ENCODE data around the gene ATP23.

The ATP23 gene

DNA sequence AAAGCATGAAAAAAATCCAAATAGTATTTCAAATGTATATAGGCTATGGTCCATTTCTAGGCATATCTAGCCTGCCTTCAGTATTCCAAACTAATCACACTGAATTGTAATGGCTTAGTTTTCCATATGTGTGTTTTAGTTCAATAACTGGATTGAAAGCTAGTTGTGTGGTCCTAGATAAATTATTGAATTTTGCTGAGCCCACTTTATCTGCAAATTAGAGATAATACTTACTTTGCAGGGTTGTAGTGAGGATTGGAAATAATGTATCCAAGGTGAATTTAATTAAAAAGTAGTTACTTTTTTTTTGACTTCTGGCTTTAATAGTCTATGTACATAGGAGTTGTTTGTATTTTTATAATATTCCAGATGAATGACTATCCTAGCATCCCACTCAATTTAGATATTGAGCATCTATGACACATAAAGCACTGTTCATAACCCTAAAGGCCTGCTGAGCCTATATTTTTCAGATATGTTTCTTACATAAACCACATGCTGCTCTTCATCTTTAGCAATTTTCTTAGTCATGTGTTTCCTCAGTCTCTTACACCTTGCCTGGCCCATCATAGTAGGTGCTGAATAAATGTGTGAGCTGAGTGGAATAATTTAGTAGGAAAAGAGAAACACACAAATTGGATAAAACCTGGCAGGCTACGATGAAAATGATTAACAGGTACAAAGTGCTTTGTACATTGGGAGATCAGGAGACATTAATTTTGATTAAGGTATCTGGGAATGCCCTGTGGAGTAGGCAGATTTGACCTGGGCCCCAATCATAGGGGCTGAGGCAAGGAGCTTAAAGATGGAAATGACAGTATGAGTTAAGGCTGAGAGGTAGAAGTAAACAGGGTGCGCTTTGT, 1.1 kb upstream of the ATP23 start:
- H3K4me1 ChIP-seq (ENCODE audit: control insufficient read depth in 2 of 2, insufficient read depth in 2 of 2, low read length in 2 of 2): peaks cover 14 to 16% of the 10 kb centered on the region in 2 donors
- H3K9me3 ChIP-seq (ENCODE audit: control insufficient read depth in 2 of 2, low read length in 2 of 2): no peaks in the 10 kb centered on the region
- no peaks in the 10 kb centered on the region for H3K27me3 ChIP-seq (ENCODE audit: control insufficient read depth in 2 of 2, insufficient read depth in 2 of 2, low read length in 2 of 2)
- H3K4me3 ChIP-seq (ENCODE audit: low read length in 2 of 2): peak overlapping the region; percentile 75 to 90
- peak overlapping the region; percentile 94 to 97 for H3K27ac ChIP-seq (ENCODE audit: low read depth in 2 of 2, low read length in 2 of 2)
- no peaks in the 10 kb centered on the region for H3K36me3 ChIP-seq (ENCODE audit: control insufficient read depth in 2 of 2, insufficient read depth in 2 of 2, low read length in 2 of 2)
- H3K9ac ChIP-seq (ENCODE audit: low read depth in 1 of 2, low read length in 2 of 2): peak overlapping the region; percentile 86 to 92

DNA sequence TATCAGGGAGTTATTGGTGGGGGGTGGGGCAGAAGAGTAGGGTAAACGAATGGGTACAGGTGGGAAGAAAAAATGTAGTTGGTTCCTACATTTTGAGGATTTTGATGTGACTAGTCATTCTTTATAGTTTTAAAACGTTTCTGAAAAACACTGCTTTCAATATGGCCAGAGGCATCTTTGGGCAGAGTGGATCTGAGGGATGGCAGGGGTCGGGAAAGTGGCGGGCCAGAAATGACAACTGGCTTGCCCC, 527 bp upstream of the ATP23 start:
- Histone ChIP-seq H3K27ac (ENCODE audit: low read depth in 2 of 2, low read length in 2 of 2) (peak overlapping the region; percentile 94 to 97), H3K36me3 (ENCODE audit: control insufficient read depth in 2 of 2, insufficient read depth in 2 of 2, low read length in 2 of 2) (no peaks in the 10 kb centered on the region), H3K9ac (ENCODE audit: low read depth in 1 of 2, low read length in 2 of 2) (peak overlapping the region; percentile 86 to 92), H3K4me1 (ENCODE audit: control insufficient read depth in 2 of 2, insufficient read depth in 2 of 2, low read length in 2 of 2) (peaks cover 12 to 16% of the 10 kb centered on the region in 2 donors), H3K4me3 (ENCODE audit: low read length in 2 of 2) (peak overlapping the region; percentile 75 to 90), H3K9me3 (ENCODE audit: control insufficient read depth in 2 of 2, low read length in 2 of 2) (no peaks in the 10 kb centered on the region), H3K27me3 (ENCODE audit: control insufficient read depth in 2 of 2, insufficient read depth in 2 of 2, low read length in 2 of 2) (no peaks in the 10 kb centered on the region)

DNA sequence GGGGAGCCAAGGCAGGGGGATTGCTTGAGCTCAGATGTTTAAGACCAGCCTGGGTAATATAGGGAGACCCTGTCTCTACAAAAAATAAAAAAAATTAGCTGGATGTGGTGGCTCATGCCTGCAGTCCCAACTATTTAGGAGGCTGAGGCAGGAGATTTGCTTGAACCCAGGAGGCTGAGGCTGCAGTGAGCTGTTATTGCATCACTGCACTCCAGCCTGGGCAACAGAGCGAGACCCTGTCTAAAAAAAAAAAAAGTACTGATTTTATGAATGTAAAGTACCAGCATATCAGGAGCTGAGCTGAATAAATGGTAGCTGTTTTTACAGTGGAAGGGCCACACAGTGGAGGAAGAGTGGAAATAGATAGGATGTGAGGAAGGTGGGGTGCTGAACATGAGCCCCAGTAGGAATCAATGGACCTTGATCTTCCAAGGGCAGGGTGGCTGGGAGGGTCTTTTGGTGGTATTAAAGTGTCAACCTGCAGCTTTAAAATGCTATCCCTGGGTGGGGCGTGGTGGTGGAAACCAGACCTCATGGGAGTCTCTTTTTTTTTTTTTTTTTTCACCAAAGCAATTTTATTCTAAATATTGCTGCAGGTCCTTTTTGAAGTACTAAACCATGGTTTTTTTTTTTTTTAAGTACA, 2.2 kb downstream of the ATP23 start:
- peaks cover 9% of the 10 kb centered on the region in 2 donors for H3K36me3 ChIP-seq (ENCODE audit: control insufficient read depth in 2 of 2, insufficient read depth in 2 of 2, low read length in 2 of 2)
- no peak overlapping the region for H3K4me3 ChIP-seq (ENCODE audit: low read length in 2 of 2)
- H3K4me1 ChIP-seq (ENCODE audit: control insufficient read depth in 2 of 2, insufficient read depth in 2 of 2, low read length in 2 of 2): peaks cover 7 to 16% of the 10 kb centered on the region in 2 donors
- H3K27me3 ChIP-seq (ENCODE audit: control insufficient read depth in 2 of 2, insufficient read depth in 2 of 2, low read length in 2 of 2): no peaks in the 10 kb centered on the region
- no peak overlapping the region for H3K9ac ChIP-seq (ENCODE audit: low read depth in 1 of 2, low read length in 2 of 2)
- H3K9me3 ChIP-seq (ENCODE audit: control insufficient read depth in 2 of 2, low read length in 2 of 2): no peaks in the 10 kb centered on the region
- no peak overlapping the region for H3K27ac ChIP-seq (ENCODE audit: low read depth in 2 of 2, low read length in 2 of 2)

DNA sequence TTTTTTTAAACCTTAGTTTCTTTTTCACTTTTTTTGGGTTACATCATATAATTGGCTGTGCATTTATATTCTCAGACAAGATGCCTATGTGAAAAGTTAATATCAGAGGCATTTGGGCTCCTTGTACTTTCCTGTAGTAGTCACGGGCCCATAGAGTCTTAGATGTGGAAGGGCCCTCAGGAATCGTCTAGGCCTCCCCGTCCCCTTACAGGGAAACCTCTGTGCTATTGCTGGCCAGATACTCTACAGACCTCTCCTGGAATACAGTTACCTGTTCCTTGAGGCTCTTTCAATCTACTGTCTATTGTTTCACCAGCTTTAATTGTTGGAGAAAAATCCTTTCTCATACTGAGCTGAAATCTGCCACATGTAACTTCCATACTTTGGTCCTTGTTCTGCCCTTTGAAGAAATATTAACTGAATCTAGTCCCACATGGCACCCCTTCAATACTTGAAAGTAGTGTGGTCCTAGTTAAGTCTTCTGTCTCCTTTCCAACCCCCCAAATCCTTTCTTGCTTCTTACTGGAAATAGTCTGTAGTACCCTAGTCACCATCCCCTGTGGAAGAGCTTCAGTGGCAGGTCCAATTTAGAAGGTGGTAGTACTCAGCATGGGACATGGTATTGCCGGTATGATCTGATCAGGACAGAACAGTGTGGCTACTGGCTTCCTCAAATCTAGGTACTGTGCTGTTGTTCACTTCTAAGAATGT, 3.1 kb downstream of the ATP23 start:
- no peak overlapping the region for H3K27ac ChIP-seq (ENCODE audit: low read depth in 2 of 2, low read length in 2 of 2)
- no peaks in the 10 kb centered on the region for H3K9me3 ChIP-seq (ENCODE audit: control insufficient read depth in 2 of 2, low read length in 2 of 2)
- peak overlapping the region in 1 of 2 donors; percentile 17 for H3K9ac ChIP-seq (ENCODE audit: low read depth in 1 of 2, low read length in 2 of 2)
- H3K27me3 ChIP-seq (ENCODE audit: control insufficient read depth in 2 of 2, insufficient read depth in 2 of 2, low read length in 2 of 2): no peaks in the 10 kb centered on the region
- H3K36me3 ChIP-seq (ENCODE audit: control insufficient read depth in 2 of 2, insufficient read depth in 2 of 2, low read length in 2 of 2): peaks cover 10 to 15% of the 10 kb centered on the region in 2 donors
- no peak overlapping the region for H3K4me3 ChIP-seq (ENCODE audit: low read length in 2 of 2)
- peaks cover 7 to 16% of the 10 kb centered on the region in 2 donors for H3K4me1 ChIP-seq (ENCODE audit: control insufficient read depth in 2 of 2, insufficient read depth in 2 of 2, low read length in 2 of 2)

DNA sequence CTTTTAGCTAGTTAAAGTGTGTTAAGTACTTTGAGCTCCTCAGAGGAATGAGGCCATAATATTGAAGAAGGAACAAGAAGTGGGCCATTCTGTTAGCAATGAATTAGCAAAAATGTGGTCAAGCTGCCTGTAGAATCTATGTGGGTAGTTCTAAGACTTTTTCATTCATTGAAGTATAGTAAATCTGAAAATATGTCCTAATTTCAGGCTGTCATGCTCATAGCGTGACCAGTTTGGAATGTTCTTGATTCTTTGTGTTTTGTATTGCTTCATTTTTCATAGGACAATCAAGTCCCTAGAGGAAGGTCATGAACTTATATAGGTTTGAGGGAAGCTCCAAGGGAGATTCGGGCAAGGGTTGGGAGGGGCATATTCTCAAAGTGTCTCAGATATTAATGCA, 11.4 kb downstream of the ATP23 start:
- H3K9me3 ChIP-seq (ENCODE audit: control insufficient read depth in 2 of 2, low read length in 2 of 2): no peaks in the 10 kb centered on the region
- H3K36me3 ChIP-seq (ENCODE audit: control insufficient read depth in 2 of 2, insufficient read depth in 2 of 2, low read length in 2 of 2): peaks cover 41 to 51% of the 10 kb centered on the region in 2 donors
- H3K4me1 ChIP-seq (ENCODE audit: control insufficient read depth in 2 of 2, insufficient read depth in 2 of 2, low read length in 2 of 2): no peaks in the 10 kb centered on the region
- no peak overlapping the region for H3K4me3 ChIP-seq (ENCODE audit: low read length in 2 of 2)
- no peaks in the 10 kb centered on the region for H3K27me3 ChIP-seq (ENCODE audit: control insufficient read depth in 2 of 2, insufficient read depth in 2 of 2, low read length in 2 of 2)
- H3K27ac ChIP-seq (ENCODE audit: low read depth in 2 of 2, low read length in 2 of 2): no peak overlapping the region
- no peak overlapping the region for H3K9ac ChIP-seq (ENCODE audit: low read depth in 1 of 2, low read length in 2 of 2)

DNA sequence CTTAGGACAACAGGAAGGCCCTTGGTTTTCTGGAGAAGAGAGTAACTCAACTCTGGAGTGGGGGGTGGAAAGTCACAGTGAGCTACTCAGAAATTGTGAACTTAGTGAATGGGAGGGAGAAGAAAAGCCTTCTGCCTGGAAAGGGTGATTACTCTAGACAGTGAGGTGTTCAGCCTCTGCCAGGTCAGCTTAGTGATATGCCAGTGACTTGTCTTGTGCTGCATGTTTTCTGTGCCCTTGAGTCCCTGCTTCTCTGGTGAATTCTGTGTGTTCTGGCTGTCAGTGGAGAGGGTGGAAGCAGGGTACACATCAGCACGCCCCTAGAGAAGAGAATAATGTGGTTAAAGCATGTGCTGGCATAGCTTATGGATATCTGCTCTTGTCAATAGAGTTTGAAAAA, 13.4 kb downstream of the ATP23 start:
- H3K9me3 ChIP-seq (ENCODE audit: control insufficient read depth in 2 of 2, low read length in 2 of 2): peaks cover 0 to under 1% of the 10 kb centered on the region in 2 donors
- H3K36me3 ChIP-seq (ENCODE audit: control insufficient read depth in 2 of 2, insufficient read depth in 2 of 2, low read length in 2 of 2): peaks cover 47 to 49% of the 10 kb centered on the region in 2 donors
- H3K27me3 ChIP-seq (ENCODE audit: control insufficient read depth in 2 of 2, insufficient read depth in 2 of 2, low read length in 2 of 2): no peaks in the 10 kb centered on the region
- H3K4me3 ChIP-seq (ENCODE audit: low read length in 2 of 2): no peak overlapping the region
- no peak overlapping the region for H3K9ac ChIP-seq (ENCODE audit: low read depth in 1 of 2, low read length in 2 of 2)
- H3K4me1 ChIP-seq (ENCODE audit: control insufficient read depth in 2 of 2, insufficient read depth in 2 of 2, low read length in 2 of 2): no peaks in the 10 kb centered on the region
- no peak overlapping the region for H3K27ac ChIP-seq (ENCODE audit: low read depth in 2 of 2, low read length in 2 of 2)

DNA sequence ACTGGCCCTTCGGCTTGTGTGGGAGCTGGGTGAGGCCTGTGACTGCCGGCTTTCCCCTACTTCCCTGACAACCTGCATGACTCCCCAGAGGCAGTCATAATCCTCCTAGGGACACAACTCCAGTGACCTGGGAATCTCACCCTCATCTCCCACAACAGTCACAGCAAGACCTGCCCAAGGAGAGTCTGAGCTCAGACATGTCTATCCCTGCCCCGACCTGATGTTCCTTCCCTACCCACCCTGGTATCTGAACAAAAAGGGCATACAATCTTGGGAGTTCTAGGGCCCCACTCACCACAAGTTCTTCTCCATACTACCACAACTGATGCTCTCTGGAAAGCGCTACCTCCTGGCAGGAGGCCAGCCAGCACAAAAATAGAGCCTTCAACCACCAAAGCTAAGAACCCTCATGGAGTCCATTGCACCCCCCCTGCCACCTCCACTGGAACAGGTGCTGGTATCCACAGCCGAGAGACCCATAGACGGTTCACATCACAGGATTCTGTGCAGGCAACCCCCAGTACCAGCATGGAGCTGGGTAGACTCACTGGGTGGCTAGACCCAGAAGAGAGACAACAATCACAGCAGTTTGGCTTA, 16.8 kb downstream of the ATP23 start:
- H3K9me3 ChIP-seq (ENCODE audit: control insufficient read depth in 2 of 2, low read length in 2 of 2): peaks cover 0 to 2% of the 10 kb centered on the region in 2 donors
- no peaks in the 10 kb centered on the region for H3K27me3 ChIP-seq (ENCODE audit: control insufficient read depth in 2 of 2, insufficient read depth in 2 of 2, low read length in 2 of 2)
- H3K27ac ChIP-seq (ENCODE audit: low read depth in 2 of 2, low read length in 2 of 2): no peak overlapping the region
- H3K4me1 ChIP-seq (ENCODE audit: control insufficient read depth in 2 of 2, insufficient read depth in 2 of 2, low read length in 2 of 2): no peaks in the 10 kb centered on the region
- H3K9ac ChIP-seq (ENCODE audit: low read depth in 1 of 2, low read length in 2 of 2): no peak overlapping the region
- H3K36me3 ChIP-seq (ENCODE audit: control insufficient read depth in 2 of 2, insufficient read depth in 2 of 2, low read length in 2 of 2): peaks cover 30 to 35% of the 10 kb centered on the region in 2 donors
- no peak overlapping the region for H3K4me3 ChIP-seq (ENCODE audit: low read length in 2 of 2)

DNA sequence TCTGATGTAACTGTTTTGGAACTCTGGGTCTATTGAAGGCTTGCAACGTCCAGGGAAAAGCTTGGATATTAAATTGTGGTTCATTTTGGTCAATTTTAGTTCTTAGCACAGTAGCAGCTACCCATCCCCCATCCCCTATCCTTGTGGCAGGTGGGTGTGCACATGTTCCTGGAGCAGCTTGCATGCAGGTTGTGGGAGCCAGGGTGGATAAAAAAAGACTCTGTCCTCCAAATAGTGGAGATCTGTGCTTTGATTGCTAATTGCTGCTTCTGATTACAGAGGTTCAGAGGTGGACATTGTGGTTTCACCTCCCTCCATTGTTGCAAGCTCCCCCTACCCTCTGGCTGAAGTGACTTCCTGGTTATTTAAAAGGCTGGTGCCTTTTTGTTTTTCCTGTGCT, 23.1 kb downstream of the ATP23 start:
- Histone ChIP-seq H3K4me1 (ENCODE audit: control insufficient read depth in 2 of 2, insufficient read depth in 2 of 2, low read length in 2 of 2) (no peaks in the 10 kb centered on the region), H3K27ac (ENCODE audit: low read depth in 2 of 2, low read length in 2 of 2) (no peak overlapping the region), H3K27me3 (ENCODE audit: control insufficient read depth in 2 of 2, insufficient read depth in 2 of 2, low read length in 2 of 2) (no peaks in the 10 kb centered on the region), H3K36me3 (ENCODE audit: control insufficient read depth in 2 of 2, insufficient read depth in 2 of 2, low read length in 2 of 2) (no peaks in the 10 kb centered on the region), H3K9ac (ENCODE audit: low read depth in 1 of 2, low read length in 2 of 2) (no peak overlapping the region), H3K9me3 (ENCODE audit: control insufficient read depth in 2 of 2, low read length in 2 of 2) (peaks cover 0 to 2% of the 10 kb centered on the region in 2 donors), H3K4me3 (ENCODE audit: low read length in 2 of 2) (no peak overlapping the region)

DNA sequence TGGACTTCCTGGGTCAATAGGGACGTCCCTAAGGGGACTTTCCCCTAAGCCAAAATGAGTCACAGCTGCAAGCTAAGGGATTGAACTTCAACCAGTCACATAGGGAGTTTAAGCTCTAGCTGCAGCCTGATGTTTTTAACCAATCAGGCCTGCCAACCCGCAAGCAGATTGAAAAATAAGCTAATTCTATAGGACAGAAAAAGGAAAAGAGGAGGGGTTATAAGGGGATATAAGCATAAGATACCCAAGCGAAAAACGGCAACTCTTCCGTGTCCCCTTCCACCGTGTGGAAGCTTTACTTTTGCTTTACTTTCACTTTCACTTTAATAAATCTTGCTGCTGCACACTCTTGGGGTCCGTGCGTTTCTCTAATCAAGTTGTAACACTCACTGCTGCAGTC, 24.4 kb downstream of the ATP23 start:
- H3K9me3 ChIP-seq (ENCODE audit: control insufficient read depth in 2 of 2, low read length in 2 of 2): no peaks in the 10 kb centered on the region
- H3K4me3 ChIP-seq (ENCODE audit: low read length in 2 of 2): no peak overlapping the region
- H3K9ac ChIP-seq (ENCODE audit: low read depth in 1 of 2, low read length in 2 of 2): no peak overlapping the region
- H3K27me3 ChIP-seq (ENCODE audit: control insufficient read depth in 2 of 2, insufficient read depth in 2 of 2, low read length in 2 of 2): no peaks in the 10 kb centered on the region
- H3K4me1 ChIP-seq (ENCODE audit: control insufficient read depth in 2 of 2, insufficient read depth in 2 of 2, low read length in 2 of 2): no peaks in the 10 kb centered on the region
- H3K36me3 ChIP-seq (ENCODE audit: control insufficient read depth in 2 of 2, insufficient read depth in 2 of 2, low read length in 2 of 2): no peaks in the 10 kb centered on the region
- H3K27ac ChIP-seq (ENCODE audit: low read depth in 2 of 2, low read length in 2 of 2): no peak overlapping the region

DNA sequence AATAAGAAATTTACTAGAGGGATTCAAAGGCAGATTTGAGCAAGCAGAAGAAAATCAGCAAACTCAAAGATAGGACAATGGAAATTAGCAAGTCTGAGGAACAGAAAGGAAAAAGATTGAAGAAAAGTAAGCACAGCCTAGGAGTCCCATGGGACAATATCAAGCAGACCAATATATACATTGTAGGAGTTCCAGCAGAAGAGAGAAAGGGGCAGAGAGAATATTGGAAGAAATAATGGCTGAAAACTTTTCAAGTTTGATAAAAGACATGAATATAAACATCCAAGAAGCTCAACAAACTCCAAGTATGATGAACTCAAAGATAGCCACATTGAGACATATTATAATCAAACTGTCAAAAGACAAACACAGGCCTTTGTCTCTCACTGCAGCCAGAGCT, 25.2 kb downstream of the ATP23 start:
- no peak overlapping the region for H3K27ac ChIP-seq (ENCODE audit: low read depth in 2 of 2, low read length in 2 of 2)
- no peaks in the 10 kb centered on the region for H3K36me3 ChIP-seq (ENCODE audit: control insufficient read depth in 2 of 2, insufficient read depth in 2 of 2, low read length in 2 of 2)
- H3K9ac ChIP-seq (ENCODE audit: low read depth in 1 of 2, low read length in 2 of 2): no peak overlapping the region
- H3K4me1 ChIP-seq (ENCODE audit: control insufficient read depth in 2 of 2, insufficient read depth in 2 of 2, low read length in 2 of 2): no peaks in the 10 kb centered on the region
- no peaks in the 10 kb centered on the region for H3K9me3 ChIP-seq (ENCODE audit: control insufficient read depth in 2 of 2, low read length in 2 of 2)
- no peaks in the 10 kb centered on the region for H3K27me3 ChIP-seq (ENCODE audit: control insufficient read depth in 2 of 2, insufficient read depth in 2 of 2, low read length in 2 of 2)
- H3K4me3 ChIP-seq (ENCODE audit: low read length in 2 of 2): no peak overlapping the region

Measured in mucosa of rectum (tissue), 2 donors.